ENCODE results near the gene OGFOD3. TPM values are rescaled to one million over a fixed set of nuclear protein-coding genes. Genes with fewer than 3 reads are reported as not detected.

Gene OGFOD3
- total and polyA plus RNA-seq, 8 donors: 22.7 to 37.9 (median 27.3) TPM

- TF ChIP-seq, protein P1, sequence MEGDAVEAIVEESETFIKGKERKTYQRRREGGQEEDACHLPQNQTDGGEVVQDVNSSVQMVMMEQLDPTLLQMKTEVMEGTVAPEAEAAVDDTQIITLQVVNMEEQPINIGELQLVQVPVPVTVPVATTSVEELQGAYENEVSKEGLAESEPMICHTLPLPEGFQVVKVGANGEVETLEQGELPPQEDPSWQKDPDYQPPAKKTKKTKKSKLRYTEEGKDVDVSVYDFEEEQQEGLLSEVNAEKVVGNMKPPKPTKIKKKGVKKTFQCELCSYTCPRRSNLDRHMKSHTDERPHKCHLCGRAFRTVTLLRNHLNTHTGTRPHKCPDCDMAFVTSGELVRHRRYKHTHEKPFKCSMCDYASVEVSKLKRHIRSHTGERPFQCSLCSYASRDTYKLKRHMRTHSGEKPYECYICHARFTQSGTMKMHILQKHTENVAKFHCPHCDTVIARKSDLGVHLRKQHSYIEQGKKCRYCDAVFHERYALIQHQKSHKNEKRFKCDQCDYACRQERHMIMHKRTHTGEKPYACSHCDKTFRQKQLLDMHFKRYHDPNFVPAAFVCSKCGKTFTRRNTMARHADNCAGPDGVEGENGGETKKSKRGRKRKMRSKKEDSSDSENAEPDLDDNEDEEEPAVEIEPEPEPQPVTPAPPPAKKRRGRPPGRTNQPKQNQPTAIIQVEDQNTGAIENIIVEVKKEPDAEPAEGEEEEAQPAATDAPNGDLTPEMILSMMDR (IDR thresholded peaks at IDR 0.05): no peak
- Histone ChIP-seq H3K27ac (no peak overlapping the region), H3K27me3 (peaks cover 0 to 47% of the 10 kb centered on the region in 2 donors), H3K4me1 (no peaks in the 10 kb centered on the region), H3K4me3 (no peak overlapping the region), H3K36me3 (no peaks in the 10 kb centered on the region), H3K9me3 (no peaks in the 10 kb centered on the region)
- intact Hi-C loops (cut with DNase I): no loop called here
- DNase-seq (no peak), ATAC-seq (no peak)
These were observed 61.0 kb downstream of the OGFOD3 start for GRCh38 chr17:82357394-82357793.

GRCh38 chr17:82356845-82357355 lies 61.5 kb downstream of the OGFOD3 start:
- Histone ChIP-seq H3K4me1 (peaks cover 2% of the 10 kb centered on the region in 2 donors), H3K9me3 (no peaks in the 10 kb centered on the region), H3K27ac (no peak overlapping the region), H3K36me3 (no peaks in the 10 kb centered on the region), H3K27me3 (peaks cover 0 to 47% of the 10 kb centered on the region in 2 donors), H3K4me3 (no peak overlapping the region)
- no peak for DNase-seq
- intact Hi-C loops (cut with DNase I): no loop called here
- TF ChIP-seq, protein P1 (IDR thresholded peaks at IDR 0.05): no peak
- peak; percentile 66 for ATAC-seq

GRCh38 chr17:82355770-82356427 lies 62.5 kb downstream of the OGFOD3 start:
- no peak overlapping the region for H3K4me3 ChIP-seq
- peaks cover 5 to 6% of the 10 kb centered on the region in 2 donors for H3K4me1 ChIP-seq
- TF ChIP-seq, protein P1 (IDR thresholded peaks at IDR 0.05): no peak
- ATAC-seq (peak; percentile 74), DNase-seq (no peak)
- peak overlapping the region in 1 of 2 donors; percentile 35 for H3K27ac ChIP-seq
- no peaks in the 10 kb centered on the region for H3K9me3 ChIP-seq
- no peaks in the 10 kb centered on the region for H3K36me3 ChIP-seq
- H3K27me3 ChIP-seq: peaks cover 0 to 47% of the 10 kb centered on the region in 2 donors
- intact Hi-C loops (cut with DNase I): no loop called here

GRCh38 chr17:82354804-82355308 lies 63.5 kb downstream of the OGFOD3 start:
- H3K27ac ChIP-seq: no peak overlapping the region
- no peak overlapping the region for H3K4me3 ChIP-seq
- ATAC-seq (no peak), DNase-seq (no peak)
- intact Hi-C loops (cut with DNase I): loop anchor here in 1 of 2 donors (5.0 kb wide), 2 partner anchors 57 to 197 kb away; no protein-coding TSS in a partner anchor
- no peaks in the 10 kb centered on the region for H3K9me3 ChIP-seq
- peaks cover 5 to 6% of the 10 kb centered on the region in 2 donors for H3K4me1 ChIP-seq
- TF ChIP-seq, protein P1 (IDR thresholded peaks at IDR 0.05): no peak
- peaks cover 0 to 54% of the 10 kb centered on the region in 2 donors for H3K27me3 ChIP-seq
- H3K36me3 ChIP-seq: no peaks in the 10 kb centered on the region

DNA sequence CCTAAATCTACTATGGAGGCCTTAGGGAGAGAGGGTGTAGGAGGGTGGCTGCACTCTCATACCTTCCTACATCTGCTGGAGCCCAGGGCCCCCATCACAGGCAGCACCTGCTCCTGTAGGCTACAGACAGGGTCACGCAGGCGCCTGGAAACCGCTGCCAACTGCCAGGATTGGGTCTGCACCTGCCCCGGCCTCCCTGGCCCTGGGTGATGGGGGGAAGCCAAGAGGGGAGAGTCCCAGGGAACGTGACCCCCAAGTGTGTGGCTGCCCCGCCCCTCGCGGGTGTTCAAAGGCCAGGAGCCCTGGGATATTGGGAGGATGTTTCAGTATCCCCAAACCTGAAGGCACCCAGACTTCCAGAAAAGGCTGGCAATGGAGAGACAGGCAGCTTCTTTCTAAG lies 64.9 kb downstream of the OGFOD3 start:
- intact Hi-C loops (cut with DNase I): loop anchor here in 1 of 2 donors (5.0 kb wide), 2 partner anchors 59 to 199 kb away; no protein-coding TSS in a partner anchor
- DNase-seq (no peak), ATAC-seq (no peak)
- H3K9me3 ChIP-seq: no peaks in the 10 kb centered on the region
- H3K4me1 ChIP-seq: peaks cover 5 to 6% of the 10 kb centered on the region in 2 donors
- no peak overlapping the region for H3K27ac ChIP-seq
- TF ChIP-seq, protein P1 (IDR thresholded peaks at IDR 0.05): no peak
- H3K36me3 ChIP-seq: no peaks in the 10 kb centered on the region
- no peak overlapping the region for H3K4me3 ChIP-seq
- peaks cover 0 to 51% of the 10 kb centered on the region in 2 donors for H3K27me3 ChIP-seq

Measured in left lung (tissue), 10 donors.